GM23338 (cell line): ENCODE measurements around the gene FBXL20. TPM values are rescaled to one million over a fixed set of nuclear protein-coding genes. Genes with fewer than 3 reads are reported as not detected.

ENCODE experiments used
- ATAC-seq: fragments of 200-7000 bp; cut with Tn5 transposase; 3 replicates; pipeline ENCODE4 v1.9.1; 2020
- DNase-seq: peaks from one replicate; pipeline ENCODE4 v3.0.0-alpha.2; 2015; ENCODE audit warnings: low spot score
- H2AFZ ChIP-seq: fragments of 200-600 bp; sonication (generic); 2 replicates; pipeline ENCODE4 v1.8.0; 2016; ENCODE audit warnings: antibody characterized with exemption, mild to moderate bottlenecking, moderate library complexity
- H3F3A ChIP-seq: fragments of 200-600 bp; sonication (generic); replicated peaks from 2 replicates; pipeline ENCODE4 v1.8.0; 2017; ENCODE audit warnings: antibody characterized with exemption, mixed run types, low read depth
- H3K27ac ChIP-seq: fragments of 200-600 bp; sonication (generic); 2 replicates; pipeline ENCODE4 v1.6.1; 2016; ENCODE audit warnings: low read depth
- H3K27me3 ChIP-seq: fragments of 200-600 bp; sonication (generic); 2 replicates; pipeline ENCODE4 v1.8.0; 2016; ENCODE audit warnings: mild to moderate bottlenecking, mixed run types, moderate library complexity; ENCODE audit not compliant: insufficient read depth
- H3K36me3 ChIP-seq: fragments of 200-600 bp; sonication (generic); 2 replicates; pipeline ENCODE4 v1.8.0; 2016; ENCODE audit warnings: mild to moderate bottlenecking; ENCODE audit not compliant: insufficient read depth
- H3K4me1 ChIP-seq: fragments of 200-600 bp; sonication (generic); 2 replicates; pipeline ENCODE4 v1.8.0; 2016; ENCODE audit warnings: mild to moderate bottlenecking, moderate library complexity; ENCODE audit not compliant: insufficient read depth
- H3K4me2 ChIP-seq: fragments of 200-600 bp; sonication (generic); 2 replicates; pipeline ENCODE4 v1.7.1; 2017; ENCODE audit warnings: mixed run types
- H3K4me3 ChIP-seq: fragments of 200-600 bp; sonication (generic); 2 replicates; pipeline ENCODE4 v1.6.1; 2016; ENCODE audit warnings: mixed run types
- H3K79me2 ChIP-seq: fragments of 200-600 bp; sonication (generic); replicated peaks from 2 replicates; pipeline ENCODE4 v1.8.0; 2017; ENCODE audit warnings: mild to moderate bottlenecking; ENCODE audit not compliant: insufficient read depth
- H3K9me2 ChIP-seq: fragments of 200-600 bp; sonication (generic); 2 replicates; pipeline ENCODE4 v1.8.0; 2017; ENCODE audit not compliant: insufficient read depth
- H4K20me1 ChIP-seq: fragments of 200-600 bp; sonication (generic); replicated peaks from 2 replicates; pipeline ENCODE4 v1.8.0; 2017; ENCODE audit warnings: mild to moderate bottlenecking; ENCODE audit not compliant: insufficient read depth
- H3K27ac Mint-ChIP-seq: 2 replicates; pipeline ENCODE4 v1.8.0; 2020; ENCODE audit warnings: inconsistent platforms, mild to moderate bottlenecking, moderate library complexity, mixed read lengths
- H3K27me3 Mint-ChIP-seq: 3 replicates; pipeline ENCODE4 v1.8.0; 2022; ENCODE audit warnings: low read depth, mild to moderate bottlenecking, moderate library complexity, mixed read lengths, inconsistent platforms; ENCODE audit not compliant: insufficient read depth, poor library complexity
- H3K36me3 Mint-ChIP-seq: 3 replicates; pipeline ENCODE4 v1.8.0; 2021; ENCODE audit warnings: low read depth, mild to moderate bottlenecking, inconsistent platforms, moderate library complexity, mixed read lengths
- H3K4me1 Mint-ChIP-seq: 3 replicates; pipeline ENCODE4 v1.8.0; 2020; ENCODE audit warnings: mild to moderate bottlenecking, inconsistent platforms, mixed read lengths
- H3K4me3 Mint-ChIP-seq: 3 replicates; pipeline ENCODE4 v1.8.0; 2021; ENCODE audit warnings: moderate library complexity, mild to moderate bottlenecking, inconsistent platforms, mixed read lengths
- H3K9me3 Mint-ChIP-seq: 3 replicates; pipeline ENCODE4 v1.8.0; 2020; ENCODE audit warnings: moderate library complexity, mild to moderate bottlenecking, inconsistent platforms, mixed read lengths
- CREB1 ChIP-seq: fragments of 250-450 bp; sonication (Bioruptor Pico); IDR thresholded peaks from 2 replicates; pipeline ENCODE4 v1.5.0; 2020; ENCODE audit warnings: low read depth, mild to moderate bottlenecking, moderate library complexity
- EZH2 ChIP-seq: fragments of 200-600 bp; sonication (generic); IDR thresholded peaks from one replicate; pipeline ENCODE4 v1.8.0; 2017; ENCODE audit warnings: antibody characterized with exemption, mild to moderate bottlenecking, low read depth; ENCODE audit not compliant: unreplicated experiment
- EZH2phosphoT487 ChIP-seq: fragments of 200-600 bp; sonication (generic); IDR thresholded peaks from one replicate; pipeline ENCODE4 v1.8.1; 2018; ENCODE audit warnings: antibody characterized with exemption; ENCODE audit not compliant: unreplicated experiment
- STAT1 ChIP-seq: IDR thresholded peaks from one replicate; pipeline ENCODE4 v1.6.1; 2016; ENCODE audit warnings: antibody characterized with exemption; ENCODE audit not compliant: unreplicated experiment
- ZNF114 ChIP-seq: fragments of 250-450 bp; sonication (Bioruptor Pico); IDR thresholded peaks from 2 replicates; pipeline ENCODE4 v1.5.0; 2020; ENCODE audit warnings: mild to moderate bottlenecking, moderate library complexity
- polyA plus RNA-seq: library from polyadenylated mRNA; unstranded; fragments of >200 nt; fragmentation: Nextera tagmentation; extraction: Ambion mirVana; gene quantifications from 2 replicates; pipeline ENCODE4 v1.2.1, GENCODE V29; 2016
- total RNA-seq: library from RNA; depleted of rRNA; stranded (reverse); fragments of >200 nt; shearing (Covaris generic); gene quantifications from 2 replicates; pipeline ENCODE4 v1.2.3, GENCODE V29; 2014
- TF ChIP-seq, protein P1 (sequence below): IDR thresholded peaks from one replicate; pipeline ENCODE4 v1.6.1; 2018; ENCODE audit warnings: antibody characterized with exemption; ENCODE audit not compliant: unreplicated experiment

FBXL20 gene
- total and polyA plus RNA-seq, 2 experiments from 2014 or later: 2.9 to 6.9 TPM

DNA sequence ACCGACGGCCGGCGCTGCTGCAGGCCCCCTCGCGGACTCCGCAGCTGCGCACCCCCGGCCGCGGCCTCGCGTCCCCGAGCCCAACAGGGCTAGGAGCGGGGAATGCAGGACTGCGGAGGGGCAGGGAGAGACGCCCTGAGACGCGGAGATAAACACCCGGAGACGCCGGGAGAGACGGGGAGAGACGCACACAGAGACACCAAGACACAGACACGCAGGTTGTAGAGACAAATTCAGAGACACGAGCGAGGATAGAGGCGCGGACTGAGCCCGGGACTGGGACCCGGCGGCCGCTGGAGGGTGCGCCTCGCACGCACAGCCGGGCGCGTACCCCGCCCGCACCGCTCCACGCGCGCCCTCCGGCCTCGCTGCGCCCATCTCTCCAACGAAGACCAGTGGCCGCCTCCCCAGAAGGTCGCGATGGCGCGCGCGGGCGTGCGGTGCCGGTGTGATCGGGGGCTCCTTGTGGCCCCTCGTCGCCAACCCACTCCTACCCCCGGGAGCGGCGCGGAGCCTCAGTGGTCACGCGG is 176.6 kb downstream of the FBXL20 start:
- H3K27me3 Mint-ChIP-seq: peaks cover 40% of the 10 kb centered on the region
- peak overlapping the region; percentile 88 for H2AFZ ChIP-seq

GRCh38 chr17:39223907-39224777 is 177.3 kb downstream of the FBXL20 start:
- Mint-ChIP-seq H3K36me3 (no peaks in the 10 kb centered on the region; the same call in 2 of the 3 replicates), H3K4me3 (peak overlapping the region; percentile 82), H3K27me3 (peaks cover 43% of the 10 kb centered on the region), H3K4me1 (peaks cover 17% of the 10 kb centered on the region), H3K9me3 (no peaks in the 10 kb centered on the region; the same call in 2 of the 3 replicates), H3K27ac (no peak overlapping the region)
- ATAC-seq (peak; percentile 15), DNase-seq (no peak)
- Histone ChIP-seq H3K4me2 (peak overlapping the region; percentile 94), H3K9me2 (no peaks in the 10 kb centered on the region), H4K20me1 (no peaks in the 10 kb centered on the region), H3K27ac (no peak overlapping the region), H3K4me3 (peak overlapping the region; percentile 81), H2AFZ (peak overlapping the region; percentile 88), H3K36me3 (no peaks in the 10 kb centered on the region), H3K27me3 (peaks cover 37% of the 10 kb centered on the region), H3K4me1 (peaks cover 7% of the 10 kb centered on the region; the same call in 1 of the 2 replicates), H3F3A (0 out of 2 replicates have a peak, but pooled peaks cover 8% of the 10 kb centered on the region), H3K79me2 (no peaks in the 10 kb centered on the region)
- no peak for TF ChIP-seq ZNF114 (CRISPR knock-in tag)
- no peak for TF ChIP-seq EZH2phosphoT487
- no peak for TF ChIP-seq CREB1 (CRISPR knock-in tag)
- TF ChIP-seq, protein P1, sequence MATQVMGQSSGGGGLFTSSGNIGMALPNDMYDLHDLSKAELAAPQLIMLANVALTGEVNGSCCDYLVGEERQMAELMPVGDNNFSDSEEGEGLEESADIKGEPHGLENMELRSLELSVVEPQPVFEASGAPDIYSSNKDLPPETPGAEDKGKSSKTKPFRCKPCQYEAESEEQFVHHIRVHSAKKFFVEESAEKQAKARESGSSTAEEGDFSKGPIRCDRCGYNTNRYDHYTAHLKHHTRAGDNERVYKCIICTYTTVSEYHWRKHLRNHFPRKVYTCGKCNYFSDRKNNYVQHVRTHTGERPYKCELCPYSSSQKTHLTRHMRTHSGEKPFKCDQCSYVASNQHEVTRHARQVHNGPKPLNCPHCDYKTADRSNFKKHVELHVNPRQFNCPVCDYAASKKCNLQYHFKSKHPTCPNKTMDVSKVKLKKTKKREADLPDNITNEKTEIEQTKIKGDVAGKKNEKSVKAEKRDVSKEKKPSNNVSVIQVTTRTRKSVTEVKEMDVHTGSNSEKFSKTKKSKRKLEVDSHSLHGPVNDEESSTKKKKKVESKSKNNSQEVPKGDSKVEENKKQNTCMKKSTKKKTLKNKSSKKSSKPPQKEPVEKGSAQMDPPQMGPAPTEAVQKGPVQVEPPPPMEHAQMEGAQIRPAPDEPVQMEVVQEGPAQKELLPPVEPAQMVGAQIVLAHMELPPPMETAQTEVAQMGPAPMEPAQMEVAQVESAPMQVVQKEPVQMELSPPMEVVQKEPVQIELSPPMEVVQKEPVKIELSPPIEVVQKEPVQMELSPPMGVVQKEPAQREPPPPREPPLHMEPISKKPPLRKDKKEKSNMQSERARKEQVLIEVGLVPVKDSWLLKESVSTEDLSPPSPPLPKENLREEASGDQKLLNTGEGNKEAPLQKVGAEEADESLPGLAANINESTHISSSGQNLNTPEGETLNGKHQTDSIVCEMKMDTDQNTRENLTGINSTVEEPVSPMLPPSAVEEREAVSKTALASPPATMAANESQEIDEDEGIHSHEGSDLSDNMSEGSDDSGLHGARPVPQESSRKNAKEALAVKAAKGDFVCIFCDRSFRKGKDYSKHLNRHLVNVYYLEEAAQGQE: no peak
- TF ChIP-seq EZH2: peak; percentile 66

More for the DNA sequence above, 176.6 kb downstream of the FBXL20 start:
- no peaks in the 10 kb centered on the region; the same call in 2 of the 3 replicates for H3K36me3 Mint-ChIP-seq
- H3K79me2 ChIP-seq: no peaks in the 10 kb centered on the region
- H3K27ac ChIP-seq: no peak overlapping the region
- H3K4me3 ChIP-seq: peak overlapping the region; percentile 81
- no peak for DNase-seq
- H3F3A ChIP-seq: 0 out of 2 replicates have a peak, but pooled peaks cover 8% of the 10 kb centered on the region
- H3K4me2 ChIP-seq: peak overlapping the region; percentile 94
- H3K27me3 ChIP-seq: peaks cover 34% of the 10 kb centered on the region
- peaks cover 19% of the 10 kb centered on the region for H3K4me1 Mint-ChIP-seq
- no peak overlapping the region for H3K27ac Mint-ChIP-seq
- H3K36me3 ChIP-seq: no peaks in the 10 kb centered on the region
- no peak for TF ChIP-seq STAT1
- TF ChIP-seq EZH2: peak; percentile 71
- H3K4me3 Mint-ChIP-seq: peak overlapping the region; percentile 82
- no peaks in the 10 kb centered on the region; the same call in 2 of the 3 replicates for H3K9me3 Mint-ChIP-seq
- ATAC-seq: peak; percentile 18
- no peaks in the 10 kb centered on the region for H3K9me2 ChIP-seq
- H4K20me1 ChIP-seq: no peaks in the 10 kb centered on the region
- H3K4me1 ChIP-seq: peaks cover 7% of the 10 kb centered on the region; the same call in 1 of the 2 replicates
